GOT3 (cell line): ENCODE data around the gene KCNJ6.

Experiments used
- DNase-seq: peaks from one replicate; lab custom pipeline; 2025; ENCODE audit warnings: mixed read lengths; lab: John Stamatoyannopoulos, UW

KCNJ6 gene

GRCh38 chr21:37642493-37642892 lies 273.8 kb downstream of the KCNJ6 start:
- DNase-seq = no peak

- DNase-seq = no peak
Observed at GRCh38 chr21:37639756-37640155, 276.5 kb downstream of the KCNJ6 start.

GRCh38 chr21:37636152-37636860 lies 280.0 kb downstream of the KCNJ6 start:
- no peak for DNase-seq

GRCh38 chr21:37631319-37632117 lies 284.7 kb downstream of the KCNJ6 start:
- DNase-seq = no peak

GRCh38 chr21:37630872-37631271 lies 285.4 kb downstream of the KCNJ6 start:
- DNase-seq = no peak

- DNase-seq = no peak
Observed at GRCh38 chr21:37628362-37628761, 287.9 kb downstream of the KCNJ6 start.

GRCh38 chr21:37627561-37627960 lies 288.7 kb downstream of the KCNJ6 start:
- DNase-seq = no peak

- DNase-seq = no peak
Observed at GRCh38 chr21:37627074-37627473, 289.2 kb downstream of the KCNJ6 start.

GRCh38 chr21:37626320-37626719 lies 289.9 kb downstream of the KCNJ6 start:
- DNase-seq = no peak

GRCh38 chr21:37623689-37624088 lies 292.6 kb downstream of the KCNJ6 start:
- DNase-seq = no peak

- no peak for DNase-seq
Observed at GRCh38 chr21:37623183-37623582, 293.1 kb downstream of the KCNJ6 start.

GRCh38 chr21:37622755-37623154 lies 293.5 kb downstream of the KCNJ6 start:
- DNase-seq = no peak

GRCh38 chr21:37620401-37620800 lies 295.9 kb downstream of the KCNJ6 start:
- DNase-seq = no peak

- no peak for DNase-seq
Observed at GRCh38 chr21:37619464-37619974, 296.7 kb downstream of the KCNJ6 start.

- no peak for DNase-seq
Observed at GRCh38 chr21:37618081-37618480, 298.2 kb downstream of the KCNJ6 start.

GRCh38 chr21:37615962-37616361 lies 300.3 kb downstream of the KCNJ6 start:
- no peak for DNase-seq

GRCh38 chr21:37614351-37614875 lies 301.8 kb downstream of the KCNJ6 start:
- no peak for DNase-seq

- DNase-seq = no peak
Observed at GRCh38 chr21:37607081-37607480, 309.2 kb downstream of the KCNJ6 start.

- no peak for DNase-seq
Observed at GRCh38 chr21:37606549-37606948, 309.7 kb downstream of the KCNJ6 start.

- DNase-seq = no peak
Observed at GRCh38 chr21:37605006-37605405, 311.3 kb downstream of the KCNJ6 start.

GRCh38 chr21:37603129-37603528 lies 313.1 kb downstream of the KCNJ6 start:
- DNase-seq = no peak

GRCh38 chr21:37601915-37602314 lies 314.3 kb downstream of the KCNJ6 start:
- no peak for DNase-seq

- DNase-seq = no peak
Observed at GRCh38 chr21:37601027-37601426, 315.2 kb downstream of the KCNJ6 start.
